ENCODE data around the gene SARM1.

Gene SARM1

GRCh38 chr17:28334666-28335200, 36.8 kb upstream of the SARM1 start:
- DNase-seq = no peak
- Histone ChIP-seq H3K23ac (ENCODE audit: low read length in 2 of 2) (peak overlapping the region; percentile 62 to 76), H3K36me3 (ENCODE audit: control insufficient read depth in 1 of 2, insufficient read depth in 2 of 2, low read depth in 1 of 2, low read length in 2 of 2) (peaks cover 26 to 28% of the 10 kb centered on the region in 2 experiments), H2BK5ac (ENCODE audit: low read depth, low read length, poor library complexity, severe bottlenecking) (no peak overlapping the region), H2BK120ac (ENCODE audit: low read depth, low read length) (no peak overlapping the region), H2BK12ac (ENCODE audit: low read length in 2 of 2) (no peak overlapping the region), H3K27ac (ENCODE audit: low read length, poor library complexity, severe bottlenecking) (peak overlapping the region; percentile 55), H3K9ac (ENCODE audit: low read length) (peak overlapping the region; percentile 99), H4K8ac (ENCODE audit: low read length) (peak overlapping the region; percentile 87), H3K4ac (ENCODE audit: low read depth in 1 of 2, low read length in 2 of 2) (peak overlapping the region; percentile 52 to 71), H3K4me2 (ENCODE audit: low read length, poor library complexity, severe bottlenecking) (peak overlapping the region; percentile 87), H3K79me1 (replicated peaks; ENCODE audit: low read length, poor library complexity, severe bottlenecking) (peaks cover 40% of the 10 kb centered on the region), H3K4me1 (ENCODE audit: control insufficient read depth, insufficient read depth, low read depth, low read length) (peaks cover 26% of the 10 kb centered on the region), H3K4me3 (ENCODE audit: insufficient read depth in 1 of 2, low read depth in 1 of 2, low read length in 2 of 2) (peak overlapping the region; percentile 93 to 97), H3K27me3 (ENCODE audit: control insufficient read depth in 1 of 2, insufficient read depth in 1 of 2, low read length in 2 of 2) (no peaks in the 10 kb centered on the region), H3K14ac (ENCODE audit: low read length in 2 of 2) (peak overlapping the region; percentile 78 to 95), H3K18ac (ENCODE audit: low read depth in 1 of 2, low read length in 2 of 2) (peak overlapping the region in 1 of 2 experiments; percentile 96), H2BK15ac (ENCODE audit: low read depth, poor library complexity, severe bottlenecking) (no peak overlapping the region), H2AK5ac (ENCODE audit: low read length, severe bottlenecking) (peak overlapping the region; percentile 34), H2AFZ (ENCODE audit: low read depth, low read length) (peak overlapping the region; percentile 80), H4K91ac (ENCODE audit: low read length) (no peak overlapping the region), H3K9me3 (ENCODE audit: control insufficient read depth, low read length) (no peaks in the 10 kb centered on the region)
- 25% methylated on average over 18 of the region's 18 CpGs for WGBS

GRCh38 chr17:28335201-28335958, 36.1 kb upstream of the SARM1 start, which contains the start of the genes IFT20 and TNFAIP1:
TSS of gene IFT20 (minus strand) at chr17:28335472. CDS start at chr17:28331985, 3,487 bp downstream.
TSS of gene TNFAIP1 (plus strand) at chr17:28335761. CDS start at chr17:28339522, 3,761 bp downstream.
- Histone ChIP-seq H2BK120ac (ENCODE audit: low read depth, low read length) (no peak within 1 kb of the TSS), H2AK5ac (ENCODE audit: low read length, severe bottlenecking) (peak within 1 kb of the TSS; percentile 34), H3K18ac (ENCODE audit: low read depth in 1 of 2, low read length in 2 of 2) (peak within 1 kb of the TSS; percentile 69 to 96), H3K27ac (ENCODE audit: low read length, poor library complexity, severe bottlenecking) (peak within 1 kb of the TSS; percentile 96), H3K4me3 (ENCODE audit: insufficient read depth in 1 of 2, low read depth in 1 of 2, low read length in 2 of 2) (peak within 1 kb of the TSS; percentile 93 to 97), H3K79me1 (replicated peaks; ENCODE audit: low read length, poor library complexity, severe bottlenecking) (peaks cover 46% of the 10 kb centered on the region), H4K8ac (ENCODE audit: low read length) (peak within 1 kb of the TSS; percentile 87), H3K36me3 (ENCODE audit: control insufficient read depth in 1 of 2, insufficient read depth in 2 of 2, low read depth in 1 of 2, low read length in 2 of 2) (peaks cover 32 to 33% of the 10 kb centered on the region in 2 experiments), H3K23ac (ENCODE audit: low read length in 2 of 2) (peak within 1 kb of the TSS; percentile 62 to 95), H3K4me2 (ENCODE audit: low read length, poor library complexity, severe bottlenecking) (peak within 1 kb of the TSS; percentile 87), H2AFZ (ENCODE audit: low read depth, low read length) (peak within 1 kb of the TSS; percentile 93), H3K14ac (ENCODE audit: low read length in 2 of 2) (peak within 1 kb of the TSS; percentile 78 to 95), H3K9me3 (ENCODE audit: control insufficient read depth, low read length) (no peaks in the 10 kb centered on the region), H3K4me1 (ENCODE audit: control insufficient read depth, insufficient read depth, low read depth, low read length) (peaks cover 26% of the 10 kb centered on the region), H2BK15ac (ENCODE audit: low read depth, poor library complexity, severe bottlenecking) (peak within 1 kb of the TSS; percentile 37), H2BK12ac (ENCODE audit: low read length in 2 of 2) (peak within 1 kb of the TSS in 1 of 2 experiments; percentile 75), H4K91ac (ENCODE audit: low read length) (peak within 1 kb of the TSS; percentile 83), H3K27me3 (ENCODE audit: control insufficient read depth in 1 of 2, insufficient read depth in 1 of 2, low read length in 2 of 2) (no peaks in the 10 kb centered on the region), H2BK5ac (ENCODE audit: low read depth, low read length, poor library complexity, severe bottlenecking) (peak within 1 kb of the TSS; percentile 83), H3K9ac (ENCODE audit: low read length) (peak within 1 kb of the TSS; percentile 99), H3K4ac (ENCODE audit: low read depth in 1 of 2, low read length in 2 of 2) (peak within 1 kb of the TSS; percentile 73 to 90)
- under 1% methylated on average over 61 of the region's 62 CpGs for WGBS
- peak; percentile 100 for DNase-seq

- peak overlapping the region; percentile 96 for H3K27ac ChIP-seq (ENCODE audit: low read length, poor library complexity, severe bottlenecking)
- H3K27me3 ChIP-seq (ENCODE audit: control insufficient read depth in 1 of 2, insufficient read depth in 1 of 2, low read length in 2 of 2) = no peaks in the 10 kb centered on the region
- H4K8ac ChIP-seq (ENCODE audit: low read length) = peak overlapping the region; percentile 66
- H3K4me2 ChIP-seq (ENCODE audit: low read length, poor library complexity, severe bottlenecking) = peak overlapping the region; percentile 78
- peak overlapping the region; percentile 73 for H4K91ac ChIP-seq (ENCODE audit: low read length)
- peak overlapping the region; percentile 73 to 90 for H3K4ac ChIP-seq (ENCODE audit: low read depth in 1 of 2, low read length in 2 of 2)
- H3K14ac ChIP-seq (ENCODE audit: low read length in 2 of 2) = peak overlapping the region in 1 of 2 experiments; percentile 68
- peak; percentile 94 for DNase-seq
- peak overlapping the region; percentile 87 to 93 for H3K4me3 ChIP-seq (ENCODE audit: insufficient read depth in 1 of 2, low read depth in 1 of 2, low read length in 2 of 2)
- H3K23ac ChIP-seq (ENCODE audit: low read length in 2 of 2) = peak overlapping the region in 1 of 2 experiments; percentile 48
- WGBS = 4% methylated on average over 28 of the region's 29 CpGs
- peak overlapping the region in 1 of 2 experiments; percentile 45 for H2BK12ac ChIP-seq (ENCODE audit: low read length in 2 of 2)
- H3K4me1 ChIP-seq (ENCODE audit: control insufficient read depth, insufficient read depth, low read depth, low read length) = peaks cover 26% of the 10 kb centered on the region
- no peak overlapping the region for H2BK120ac ChIP-seq (ENCODE audit: low read depth, low read length)
- H3K9ac ChIP-seq (ENCODE audit: low read length) = peak overlapping the region; percentile 99
- peaks cover 32 to 33% of the 10 kb centered on the region in 2 experiments for H3K36me3 ChIP-seq (ENCODE audit: control insufficient read depth in 1 of 2, insufficient read depth in 2 of 2, low read depth in 1 of 2, low read length in 2 of 2)
- peak overlapping the region; percentile 40 to 90 for H3K18ac ChIP-seq (ENCODE audit: low read depth in 1 of 2, low read length in 2 of 2)
- H2AFZ ChIP-seq (ENCODE audit: low read depth, low read length) = peak overlapping the region; percentile 93
- H2BK15ac ChIP-seq (ENCODE audit: low read depth, poor library complexity, severe bottlenecking) = peak overlapping the region; percentile 37
- peak overlapping the region; percentile 83 for H2BK5ac ChIP-seq (ENCODE audit: low read depth, low read length, poor library complexity, severe bottlenecking)
- H3K9me3 ChIP-seq (ENCODE audit: control insufficient read depth, low read length) = no peaks in the 10 kb centered on the region
- H3K79me1 ChIP-seq (replicated peaks; ENCODE audit: low read length, poor library complexity, severe bottlenecking) = peaks cover 46% of the 10 kb centered on the region
- no peak overlapping the region for H2AK5ac ChIP-seq (ENCODE audit: low read length, severe bottlenecking)
Observed at GRCh38 chr17:28335959-28336871, 35.3 kb upstream of the SARM1 start.
